ENCODE data around the gene RAMP1.

GRCh38 chr2:237873897-237874551 lies 14.6 kb downstream of the RAMP1 start:
- no peak for TF ChIP-seq CTCF (IDR thresholded peaks at IDR 0.05; ENCODE audit: insufficient read depth, low read length, poor library complexity, severe bottlenecking)
- TF ChIP-seq EZH2phosphoT487 (conservative IDR thresholded peaks at IDR 0.05; ENCODE audit: low read length): no peak

Measured in SU-DHL-6 (cell line).